ENCODE results near the gene NUDT22. TPM values are rescaled to one million over a fixed set of nuclear protein-coding genes. Genes with fewer than 3 reads are reported as not detected.

The NUDT22 gene
- total RNA-seq, 1 donor from 2014 or later = 83.6 TPM

DNA sequence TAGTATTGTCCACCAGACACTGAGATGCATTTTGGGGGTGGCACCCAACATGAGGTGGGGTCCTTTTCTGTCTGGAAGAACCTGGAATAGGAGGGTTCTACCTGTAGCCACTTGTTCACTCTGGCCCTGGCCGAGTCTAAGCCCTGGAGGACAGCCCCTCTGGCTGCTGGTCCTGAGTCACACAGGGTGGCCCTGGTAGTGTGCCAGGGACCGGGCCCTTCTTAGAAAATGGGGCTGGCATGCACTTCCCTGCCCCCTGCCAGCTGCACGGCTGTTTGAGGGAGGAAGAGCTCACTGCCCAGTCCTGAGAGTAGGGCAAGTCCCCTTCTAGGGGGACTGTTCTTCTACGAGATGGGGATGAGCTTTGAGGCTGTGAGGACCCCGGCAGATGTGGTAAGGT is 27.4 kb downstream of the NUDT22 start:
- peak; percentile 63 for DNase-seq (ENCODE audit: low read depth)

DNA sequence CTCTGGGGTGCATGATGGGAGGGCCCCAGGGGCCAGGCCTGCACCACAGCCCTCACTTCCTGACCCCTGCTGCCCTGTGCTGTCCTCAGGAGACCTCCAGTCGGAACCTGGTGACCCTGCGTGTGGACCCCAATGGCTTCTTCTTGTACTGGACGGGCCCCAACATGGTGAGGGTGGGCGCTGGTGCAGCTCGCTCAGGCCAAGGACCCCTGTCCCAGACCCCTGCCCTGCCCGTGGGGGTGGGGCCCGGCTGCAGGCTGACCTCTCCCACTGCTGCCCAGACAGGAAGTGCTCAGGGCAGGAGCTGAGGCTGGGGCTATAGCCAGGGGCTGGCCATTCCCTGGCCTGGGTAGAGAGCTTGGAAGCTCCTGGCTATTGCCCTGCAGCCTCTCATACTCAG is 28.3 kb downstream of the NUDT22 start:
- no peak for DNase-seq (ENCODE audit: low read depth)

DNA sequence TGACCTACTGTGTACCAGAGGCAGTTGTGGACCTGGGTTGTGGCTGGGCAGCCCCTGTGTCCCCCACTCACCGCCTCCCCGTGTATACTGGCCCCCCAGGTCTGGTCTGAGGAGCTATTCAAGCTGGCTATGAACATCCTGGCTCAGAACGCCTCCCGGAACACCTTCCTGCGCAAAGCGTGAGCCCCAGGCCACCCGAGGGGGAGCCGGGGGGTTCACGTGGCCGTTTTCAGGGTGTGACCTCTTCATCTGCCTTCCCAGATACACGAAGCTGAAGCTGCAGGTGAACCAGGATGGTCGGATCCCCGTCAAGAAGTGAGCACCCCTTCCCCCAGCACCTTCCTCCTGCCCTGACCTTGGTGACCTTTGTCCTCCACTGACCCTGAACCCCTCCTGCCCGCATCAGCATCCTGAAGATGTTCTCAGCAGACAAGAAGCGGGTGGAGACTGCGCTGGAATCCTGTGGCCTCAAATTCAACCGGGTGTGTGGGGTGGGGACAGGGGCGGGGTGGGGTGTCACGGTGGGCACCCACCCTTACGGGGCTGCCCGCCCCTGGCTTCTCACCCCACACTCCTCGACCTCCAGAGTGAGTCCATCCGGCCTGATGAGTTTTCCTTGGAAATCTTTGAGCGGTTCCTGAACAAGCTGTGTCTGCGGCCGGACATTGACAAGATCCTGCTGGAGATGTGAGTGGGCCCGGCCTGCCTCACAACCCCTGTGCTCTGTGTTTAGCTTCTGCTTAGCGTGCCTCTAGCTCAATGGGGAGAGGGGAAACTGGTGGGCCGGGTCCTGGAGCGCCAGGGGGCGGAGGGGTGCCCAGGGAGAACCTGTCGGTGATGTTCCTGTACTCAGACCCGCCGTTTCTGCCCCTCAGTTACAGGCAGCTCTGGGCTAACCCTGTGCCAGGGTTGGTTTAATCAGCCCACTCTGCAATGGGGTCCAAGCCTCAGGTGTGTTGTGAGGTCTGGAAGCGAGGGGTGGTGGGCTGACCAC is 29.4 kb downstream of the NUDT22 start:
- DNase-seq (ENCODE audit: low read depth) = no peak

DNA sequence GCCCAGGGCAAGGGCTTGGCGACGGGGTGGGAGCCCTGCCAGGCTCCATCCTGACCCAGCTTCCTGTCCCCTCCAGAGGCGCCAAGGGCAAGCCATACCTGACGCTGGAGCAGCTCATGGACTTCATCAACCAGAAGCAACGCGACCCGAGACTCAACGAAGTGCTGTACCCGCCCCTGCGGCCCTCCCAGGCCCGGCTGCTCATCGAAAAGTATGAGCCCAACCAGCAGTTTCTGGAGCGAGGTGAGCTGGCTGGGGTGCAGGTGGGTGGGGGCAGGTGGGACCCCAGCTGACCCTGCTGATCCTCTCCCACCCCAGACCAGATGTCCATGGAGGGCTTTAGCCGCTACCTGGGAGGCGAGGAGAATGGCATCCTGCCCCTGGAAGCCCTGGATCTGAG is 30.2 kb downstream of the NUDT22 start:
- DNase-seq (ENCODE audit: low read depth) = no peak

DNA sequence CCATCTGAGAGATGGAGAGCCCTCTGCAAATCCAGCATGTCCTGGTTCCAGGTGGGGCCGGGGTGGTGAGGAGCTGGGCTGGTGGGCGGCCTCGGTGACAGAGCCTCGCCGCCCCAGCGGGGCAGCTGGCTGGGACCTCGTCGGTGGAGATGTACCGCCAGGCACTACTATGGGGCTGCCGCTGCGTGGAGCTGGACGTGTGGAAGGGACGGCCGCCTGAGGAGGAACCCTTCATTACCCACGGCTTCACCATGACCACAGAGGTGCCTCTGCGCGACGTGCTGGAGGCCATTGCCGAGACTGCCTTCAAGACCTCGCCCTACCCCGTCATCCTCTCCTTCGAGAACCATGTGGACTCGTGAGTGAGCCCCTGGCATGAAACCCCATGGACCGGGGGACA is 32.3 kb downstream of the NUDT22 start:
- no peak for DNase-seq (ENCODE audit: low read depth)

DNA sequence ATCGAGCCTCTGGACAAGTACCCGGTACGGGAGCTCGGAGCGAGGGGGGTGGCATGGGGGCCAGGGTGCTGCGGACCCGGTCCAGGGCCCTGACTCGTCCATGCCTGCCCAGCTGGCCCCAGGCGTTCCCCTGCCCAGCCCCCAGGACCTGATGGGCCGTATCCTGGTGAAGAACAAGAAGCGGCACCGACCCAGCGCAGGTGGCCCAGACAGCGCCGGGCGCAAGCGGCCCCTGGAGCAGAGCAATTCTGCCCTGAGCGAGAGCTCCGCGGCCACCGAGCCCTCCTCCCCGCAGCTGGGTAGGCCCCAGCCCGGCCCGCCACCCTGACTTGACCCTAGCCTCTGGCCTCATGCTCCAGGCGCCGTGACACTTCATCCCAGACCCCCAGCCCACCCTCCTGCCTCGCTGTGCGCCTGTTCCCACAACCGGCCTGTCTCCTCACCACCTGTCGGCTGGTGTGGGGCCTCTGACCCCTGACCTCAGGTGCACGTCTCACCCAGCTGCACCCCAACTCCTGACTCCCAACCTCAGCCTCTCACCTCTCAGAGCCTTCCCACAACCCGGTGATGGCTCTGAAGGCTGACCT is 33.0 kb downstream of the NUDT22 start:
- no peak for DNase-seq (ENCODE audit: low read depth)

DNA sequence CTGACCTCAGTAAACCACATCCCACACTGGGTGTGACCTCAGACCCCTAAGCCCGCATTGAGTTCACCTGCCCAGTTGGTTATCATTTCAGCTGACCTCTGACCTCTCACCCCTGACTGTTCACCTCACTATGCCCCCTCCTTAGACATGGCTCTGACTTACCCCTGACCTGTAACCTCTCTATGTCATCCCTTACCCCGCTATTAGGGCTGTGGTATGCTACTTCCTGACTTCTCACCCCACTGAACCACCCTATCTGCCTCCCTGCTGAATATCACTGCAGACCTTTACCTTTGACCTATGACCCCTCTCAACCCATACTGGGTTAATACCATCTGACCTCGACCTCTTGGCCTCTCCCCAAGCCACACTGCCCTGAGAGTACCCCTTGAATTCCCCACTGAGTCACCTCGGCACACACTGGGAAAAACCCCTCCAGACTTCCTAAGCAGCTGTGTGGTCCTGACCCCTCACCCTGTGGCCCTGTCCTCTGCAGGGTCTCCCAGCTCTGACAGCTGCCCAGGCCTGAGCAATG is 33.5 kb downstream of the NUDT22 start:
- no peak for DNase-seq (ENCODE audit: low read depth)

DNA sequence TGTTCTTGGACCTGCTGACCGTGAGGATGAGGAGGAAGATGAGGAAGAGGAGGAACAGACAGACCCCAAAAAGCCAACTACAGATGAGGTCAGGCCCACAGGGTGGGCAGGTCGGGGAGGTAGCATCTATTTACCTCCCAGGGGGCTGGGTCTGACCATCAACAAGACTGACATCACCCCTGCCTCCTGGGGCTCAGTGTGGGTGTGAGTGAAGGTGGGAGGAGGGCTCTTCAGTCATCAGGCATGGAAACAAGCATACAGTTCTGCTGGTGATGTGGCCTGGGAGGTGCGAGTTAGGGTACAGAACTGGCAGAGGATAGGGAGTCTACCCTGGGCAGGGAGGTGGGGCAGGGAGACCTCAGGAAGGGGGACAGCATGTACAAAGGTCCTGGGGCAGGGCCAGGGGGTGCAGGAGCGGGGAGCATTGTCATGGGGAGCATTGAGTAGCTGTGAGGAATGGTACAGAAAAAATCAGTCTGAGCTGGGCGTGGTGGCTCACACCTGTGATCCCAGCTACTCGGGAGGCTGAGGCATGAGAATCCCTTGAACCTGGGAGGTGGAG is 34.2 kb downstream of the NUDT22 start:
- DNase-seq (ENCODE audit: low read depth) = no peak

DNA sequence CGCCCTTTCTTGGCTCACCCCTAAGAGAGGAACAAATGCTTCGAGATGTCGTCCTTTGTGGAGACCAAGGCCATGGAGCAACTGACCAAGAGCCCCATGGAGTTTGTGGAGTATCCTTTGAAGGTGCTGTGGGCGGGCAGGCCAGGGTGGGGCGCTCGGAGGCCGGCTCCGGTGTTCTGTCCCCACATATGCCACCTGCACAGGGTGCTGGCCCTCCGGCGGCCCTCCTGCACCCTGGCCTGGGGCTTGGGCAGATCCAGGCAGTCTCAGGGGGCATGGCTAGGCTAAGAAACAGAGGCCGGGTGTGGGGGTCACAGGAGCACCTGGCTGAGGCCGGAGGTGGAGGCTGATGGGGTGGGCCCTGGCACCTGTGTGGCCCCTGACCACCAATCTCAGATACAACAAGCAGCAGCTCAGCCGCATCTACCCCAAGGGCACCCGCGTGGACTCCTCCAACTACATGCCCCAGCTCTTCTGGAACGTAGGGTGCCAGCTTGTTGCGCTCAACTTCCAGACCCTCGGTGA is 35.5 kb downstream of the NUDT22 start:
- DNase-seq (ENCODE audit: low read depth) = no peak

DNA sequence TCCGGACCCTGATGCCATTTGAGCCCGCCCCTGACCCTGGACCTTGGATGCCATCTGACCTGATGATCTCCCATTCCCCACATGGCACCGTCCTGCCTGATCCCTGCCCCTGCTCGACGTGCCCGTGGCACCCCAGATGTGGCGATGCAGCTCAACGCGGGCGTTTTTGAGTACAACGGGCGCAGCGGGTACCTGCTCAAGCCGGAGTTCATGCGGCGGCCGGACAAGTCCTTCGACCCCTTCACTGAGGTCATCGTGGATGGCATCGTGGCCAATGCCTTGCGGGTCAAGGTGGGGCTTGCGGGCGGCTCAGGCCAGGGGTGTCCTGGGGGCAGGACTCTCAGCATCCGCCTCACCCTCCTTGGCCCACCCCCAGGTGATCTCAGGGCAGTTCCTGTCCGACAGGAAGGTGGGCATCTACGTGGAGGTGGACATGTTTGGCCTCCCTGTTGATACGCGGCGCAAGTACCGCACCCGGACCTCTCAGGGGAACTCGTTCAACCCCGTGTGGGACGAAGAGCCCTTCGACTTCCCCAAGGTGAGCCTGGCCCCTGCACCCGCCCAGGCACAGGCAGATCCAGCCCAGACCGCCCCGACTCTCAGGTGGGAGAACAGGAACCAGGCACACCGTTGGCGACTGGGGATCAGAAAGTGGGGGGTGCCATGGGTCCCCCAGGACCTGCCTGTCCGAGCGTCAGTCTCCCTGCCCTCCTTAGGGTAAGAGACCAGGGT is 36.4 kb downstream of the NUDT22 start:
- DNase-seq (ENCODE audit: low read depth) = no peak

DNA sequence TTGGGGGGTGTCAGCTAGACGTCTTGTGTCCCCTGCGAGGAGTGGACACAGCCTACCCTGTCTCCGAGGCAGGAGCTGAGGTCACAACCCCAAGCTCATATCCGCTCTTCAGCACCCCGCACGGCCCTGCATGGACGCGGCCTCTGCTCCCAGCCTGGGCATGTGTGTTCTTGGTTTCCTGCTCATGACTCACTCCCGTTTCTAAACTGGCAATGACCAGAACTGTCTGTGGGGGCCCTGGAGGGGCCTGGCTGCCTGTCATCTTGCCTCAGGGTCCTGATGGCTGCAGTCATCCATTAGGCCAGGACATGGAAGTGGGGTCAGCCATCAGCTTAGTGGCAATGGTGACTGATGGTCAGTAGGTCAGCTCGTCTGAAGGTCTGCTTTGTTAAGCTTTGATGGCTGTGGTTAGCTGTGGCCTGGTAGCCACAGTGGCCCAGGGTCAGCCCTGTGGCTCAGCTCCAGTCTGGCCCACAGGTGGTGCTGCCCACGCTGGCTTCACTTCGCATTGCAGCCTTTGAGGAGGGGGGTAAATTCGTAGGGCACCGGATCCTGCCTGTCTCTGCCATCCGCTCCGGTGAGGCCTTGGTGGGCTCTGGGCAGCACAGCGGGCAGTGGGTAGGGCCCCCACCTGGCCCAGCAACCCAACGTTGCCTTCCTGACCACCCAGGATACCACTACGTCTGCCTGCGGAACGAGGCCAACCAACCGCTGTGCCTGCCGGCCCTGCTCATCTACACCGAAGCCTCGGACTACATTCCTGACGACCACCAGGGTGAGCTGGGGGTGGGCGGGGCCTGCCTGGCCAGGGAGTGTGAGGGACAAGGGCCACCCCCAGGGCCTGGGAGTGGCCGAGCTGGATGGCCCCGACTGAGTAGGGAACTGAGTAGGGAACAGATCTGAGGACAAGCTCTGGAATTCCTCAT is 37.2 kb downstream of the NUDT22 start:
- DNase-seq (ENCODE audit: low read depth) = peak; percentile 75

DNA sequence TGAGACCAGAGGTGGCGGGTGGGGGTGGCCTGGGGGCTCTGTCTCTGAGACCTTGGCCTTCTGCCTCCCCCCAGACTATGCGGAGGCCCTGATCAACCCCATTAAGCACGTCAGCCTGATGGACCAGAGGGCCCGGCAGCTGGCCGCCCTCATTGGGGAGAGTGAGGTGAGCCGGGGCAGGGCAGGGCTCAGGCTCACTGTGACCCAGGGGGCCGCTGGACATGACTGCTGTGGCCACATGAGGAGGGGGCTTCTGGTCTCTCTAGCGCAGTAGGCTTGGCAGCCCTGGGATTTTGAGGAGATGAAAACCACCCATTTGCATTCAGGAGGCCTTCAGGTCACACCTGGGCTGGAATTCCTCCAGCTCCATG is 37.9 kb downstream of the NUDT22 start:
- DNase-seq (ENCODE audit: low read depth) = no peak

DNA sequence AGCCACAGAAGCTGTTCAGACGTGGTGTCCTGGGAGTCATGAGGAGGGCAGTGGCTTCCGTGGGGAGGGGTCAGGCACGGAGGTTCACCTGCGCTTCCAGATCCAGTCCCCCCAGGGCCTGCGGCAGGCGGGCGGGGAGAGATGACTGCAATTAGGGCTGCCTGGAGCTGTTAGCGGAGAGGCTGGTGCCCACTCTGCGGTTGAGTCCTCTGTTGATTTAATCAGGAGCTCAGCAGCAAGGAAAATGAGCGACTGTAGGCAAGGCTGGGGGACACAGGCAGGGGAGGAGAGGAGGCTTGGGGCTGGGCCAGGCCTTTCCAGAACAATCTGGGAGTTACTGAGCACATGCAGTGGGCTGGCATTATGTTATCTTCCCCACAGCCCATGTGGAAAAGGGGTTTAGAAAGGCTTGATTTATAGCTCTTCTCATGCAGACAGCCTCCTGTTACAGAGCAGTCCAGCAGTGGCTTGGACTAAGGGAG is 38.3 kb downstream of the NUDT22 start:
- no peak for DNase-seq (ENCODE audit: low read depth)

DNA sequence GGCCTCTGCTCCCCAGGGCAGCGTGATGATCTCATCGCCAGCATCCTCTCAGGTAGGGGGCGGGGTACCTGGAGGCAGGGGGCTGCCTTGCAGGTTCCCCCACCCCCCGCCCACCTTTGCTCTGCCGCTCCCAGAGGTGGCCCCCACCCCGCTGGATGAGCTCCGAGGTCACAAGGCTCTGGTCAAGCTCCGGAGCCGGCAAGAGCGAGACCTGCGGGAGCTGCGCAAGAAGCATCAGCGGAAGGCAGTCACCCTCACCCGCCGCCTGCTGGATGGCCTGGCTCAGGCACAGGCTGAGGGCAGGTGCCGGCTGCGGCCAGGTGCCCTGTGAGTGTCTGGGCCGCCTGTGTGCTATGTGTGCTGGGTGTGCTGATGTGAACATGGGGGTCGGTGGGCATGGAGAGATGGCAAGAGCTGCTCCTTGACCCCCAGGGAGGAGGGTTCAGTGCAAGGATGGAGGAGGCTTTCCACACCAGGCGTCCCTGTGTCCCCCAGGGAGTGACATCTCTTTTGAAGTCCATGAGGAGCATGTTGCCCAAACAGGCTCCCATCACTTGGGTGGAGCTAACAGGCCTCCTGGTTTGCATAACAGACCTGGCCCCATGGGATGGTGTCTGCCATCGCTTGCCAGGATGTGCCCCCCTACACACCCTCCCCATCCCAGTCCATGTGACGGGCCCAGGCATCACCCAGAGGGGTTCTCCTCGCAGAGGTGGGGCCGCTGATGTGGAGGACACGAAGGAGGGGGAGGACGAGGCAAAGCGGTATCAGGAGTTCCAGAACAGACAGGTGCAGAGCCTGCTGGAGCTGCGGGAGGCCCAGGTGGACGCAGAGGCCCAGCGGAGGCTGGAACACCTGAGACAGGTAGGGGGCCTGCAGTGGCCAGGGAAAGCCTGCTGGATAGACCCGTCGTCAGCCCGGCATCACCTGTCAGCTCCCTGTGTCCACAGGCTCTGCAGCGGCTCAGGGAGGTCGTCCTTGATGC is 39.4 kb downstream of the NUDT22 start:
- DNase-seq (ENCODE audit: low read depth) = no peak

DNA sequence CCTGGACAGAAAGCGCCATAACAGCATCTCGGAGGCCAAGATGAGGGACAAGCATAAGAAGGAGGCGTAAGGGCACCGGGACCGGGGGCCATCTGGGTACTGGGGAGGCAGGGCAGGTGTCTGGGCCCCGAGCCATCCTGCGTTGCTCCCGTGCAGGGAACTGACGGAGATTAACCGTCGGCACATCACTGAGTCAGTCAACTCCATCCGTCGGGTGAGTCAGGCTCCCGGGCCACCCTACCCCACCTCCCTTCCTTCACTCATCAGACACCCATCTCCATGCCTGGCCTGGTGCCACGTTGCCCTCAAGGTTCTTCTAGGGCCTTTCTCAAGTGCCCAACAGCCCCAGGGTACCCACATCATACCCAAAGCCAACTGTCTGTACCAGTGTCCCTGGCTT is 40.3 kb downstream of the NUDT22 start:
- DNase-seq (ENCODE audit: low read depth) = no peak

DNA sequence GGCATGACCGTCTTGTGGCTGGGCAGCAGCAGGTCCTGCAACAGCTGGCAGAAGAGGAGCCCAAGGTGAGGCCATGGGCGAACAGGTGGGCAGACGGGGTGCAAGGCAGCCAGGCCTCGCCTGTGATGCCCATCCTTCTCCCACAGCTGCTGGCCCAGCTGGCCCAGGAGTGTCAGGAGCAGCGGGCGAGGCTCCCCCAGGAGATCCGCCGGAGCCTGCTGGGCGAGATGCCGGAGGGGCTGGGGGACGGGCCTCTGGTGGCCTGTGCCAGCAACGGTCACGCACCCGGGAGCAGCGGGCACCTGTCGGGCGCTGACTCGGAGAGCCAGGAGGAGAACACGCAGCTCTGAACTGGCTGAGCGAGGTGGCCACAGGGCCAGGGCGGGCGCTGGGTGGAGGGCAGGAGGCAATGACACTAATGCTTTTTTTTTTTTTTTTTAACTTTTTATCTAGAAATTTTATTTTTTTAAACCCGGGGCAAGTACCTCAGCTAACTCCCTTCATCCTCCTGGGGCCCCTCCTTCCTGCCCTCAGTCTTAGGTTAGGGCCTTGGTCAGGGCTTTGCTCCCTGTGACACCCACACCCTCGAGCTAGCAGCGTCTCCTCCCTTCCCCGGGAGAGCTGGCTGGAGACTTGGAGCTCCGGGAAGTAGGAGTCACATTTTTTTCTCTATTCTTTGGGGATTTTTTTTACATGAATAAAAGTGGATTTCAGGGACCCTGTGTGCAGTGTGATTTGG is 41.3 kb downstream of the NUDT22 start:
- peak; percentile 42 for DNase-seq (ENCODE audit: low read depth)

DNA sequence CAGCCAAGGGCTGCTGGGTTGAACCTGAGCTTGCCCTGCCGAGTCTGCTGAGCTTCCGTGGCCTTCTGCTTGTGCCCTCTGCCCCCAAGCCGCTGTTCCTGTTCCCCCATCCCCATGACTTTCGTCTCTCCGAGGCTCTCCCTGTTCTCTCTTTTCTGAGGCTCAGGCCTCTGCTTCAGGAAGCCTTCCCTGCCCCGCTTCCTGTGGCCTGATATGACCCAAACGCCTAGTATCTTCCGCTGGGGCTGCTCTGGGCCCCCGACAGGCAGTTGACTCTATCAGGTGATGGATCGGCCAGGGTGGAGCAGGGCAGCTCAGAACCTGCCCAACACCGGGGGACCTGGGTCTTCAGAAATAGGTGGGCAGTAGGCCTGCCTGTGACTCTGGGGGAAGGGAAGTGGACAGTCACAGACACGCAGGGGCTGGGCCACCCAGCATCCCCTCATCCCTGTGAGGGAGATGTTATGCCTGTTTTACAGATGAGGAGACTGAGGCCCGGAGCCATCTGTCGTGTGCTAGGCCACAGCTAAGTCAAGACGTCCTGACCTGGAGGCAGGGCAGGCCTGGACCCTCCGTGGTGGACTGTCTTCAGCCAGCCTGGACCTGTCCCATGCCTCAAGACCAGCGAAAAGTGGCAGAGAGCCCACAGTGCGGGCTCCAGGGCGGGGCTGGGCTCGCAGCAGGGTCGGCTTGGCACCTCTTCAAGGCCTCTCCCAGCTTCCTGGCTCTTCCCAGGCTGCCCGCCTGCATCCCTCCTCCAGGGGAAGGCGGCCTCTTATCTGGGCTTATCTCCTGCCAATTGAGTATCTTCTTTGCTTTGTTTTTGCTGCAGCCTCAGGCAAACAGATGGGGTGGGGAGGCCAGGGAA is 42.2 kb downstream of the NUDT22 start:
- peak; percentile 57 for DNase-seq (ENCODE audit: low read depth)

All from myocyte (in vitro differentiated cells).